GM12864 (cell line): ENCODE measurements around the gene MFSD8.
"Not testable (repeated sequence)": the region's sequence is repeated elsewhere in the genome, so short reads cannot be mapped to it uniquely, and the experiment has no call there.

Experiments
- DNase-seq: peaks from one replicate; pipeline ENCODE4 v3.0.0-alpha.2; 2011; ENCODE audit warnings: low read depth
- H3K4me3 ChIP-seq: 2 replicates; pipeline ENCODE4 v1.5.1; 2011; ENCODE audit warnings: mild to moderate bottlenecking, low read depth, low read length, control low read depth
- CTCF ChIP-seq: IDR thresholded peaks from 2 replicates; pipeline ENCODE4 v1.5.1; 2011; ENCODE audit warnings: low read depth, mild to moderate bottlenecking, moderate library complexity, low read length, control low read depth, inconsistent platforms; ENCODE audit errors: missing control alignments

The MFSD8 gene

GRCh38 chr4:127936974-127937373, 28.0 kb downstream of the MFSD8 start:
- TF ChIP-seq CTCF, result no peak
- no peak for DNase-seq
- H3K4me3 ChIP-seq, result no peak overlapping the region

GRCh38 chr4:127931836-127932235, 33.1 kb downstream of the MFSD8 start:
- DNase-seq, H3K4me3 ChIP-seq: not testable (repeated sequence)

GRCh38 chr4:127930175-127930574, 34.8 kb downstream of the MFSD8 start:
- no peak overlapping the region for H3K4me3 ChIP-seq
- TF ChIP-seq CTCF, result no peak
- DNase-seq, result no peak

GRCh38 chr4:127925720-127926119, 39.3 kb downstream of the MFSD8 start:
- DNase-seq, H3K4me3 ChIP-seq: not testable (repeated sequence)

- no peak for TF ChIP-seq CTCF
- no peak for DNase-seq
- no peak overlapping the region for H3K4me3 ChIP-seq
Measured at GRCh38 chr4:127922226-127922625, 42.7 kb downstream of the MFSD8 start.

- no peak overlapping the region for H3K4me3 ChIP-seq
- no peak for TF ChIP-seq CTCF
- no peak for DNase-seq
Measured at GRCh38 chr4:127920521-127920920, 44.5 kb downstream of the MFSD8 start.

- no peak overlapping the region for H3K4me3 ChIP-seq
- no peak for TF ChIP-seq CTCF
- DNase-seq, result no peak
Measured at GRCh38 chr4:127917151-127917550, 47.8 kb downstream of the MFSD8 start.

GRCh38 chr4:127916512-127916911, 48.5 kb downstream of the MFSD8 start:
- TF ChIP-seq CTCF, result no peak
- H3K4me3 ChIP-seq, result no peak overlapping the region
- DNase-seq, result no peak
